GM04503 (cell line): ENCODE measurements around the gene DNAH14.

Experiments
- DNase-seq: peaks from one replicate; pipeline ENCODE4 v3.0.0-alpha.2; 2012; ENCODE audit warnings: low read depth

The DNAH14 gene

GRCh38 chr1:225408249-225408648, 478.8 kb downstream of the DNAH14 start:
- DNase-seq: no peak

GRCh38 chr1:225409051-225409450, 479.6 kb downstream of the DNAH14 start:
- no peak for DNase-seq

GRCh38 chr1:225410036-225410435, 480.6 kb downstream of the DNAH14 start:
- no peak for DNase-seq

GRCh38 chr1:225412321-225412720, 482.8 kb downstream of the DNAH14 start:
- no peak for DNase-seq

- DNase-seq: no peak
Observed at GRCh38 chr1:225412803-225413351, 483.4 kb downstream of the DNAH14 start.

GRCh38 chr1:225413708-225414375, 484.4 kb downstream of the DNAH14 start:
- no peak for DNase-seq

- no peak for DNase-seq
Observed at GRCh38 chr1:225415307-225415706, 485.8 kb downstream of the DNAH14 start.

- no peak for DNase-seq
Observed at GRCh38 chr1:225415967-225416745, 486.7 kb downstream of the DNAH14 start.

- no peak for DNase-seq
Observed at GRCh38 chr1:225418059-225418458, 488.6 kb downstream of the DNAH14 start.

- no peak for DNase-seq
Observed at GRCh38 chr1:225418598-225418997, 489.1 kb downstream of the DNAH14 start.

GRCh38 chr1:225422031-225422605, 492.6 kb downstream of the DNAH14 start:
- DNase-seq: no peak

GRCh38 chr1:225422795-225423517, 493.5 kb downstream of the DNAH14 start:
- no peak for DNase-seq

GRCh38 chr1:225423518-225423855, 494.0 kb downstream of the DNAH14 start:
- DNase-seq: no peak

- no peak for DNase-seq
Observed at GRCh38 chr1:225424562-225425200, 495.2 kb downstream of the DNAH14 start.

GRCh38 chr1:225425201-225425786, 495.8 kb downstream of the DNAH14 start:
- no peak for DNase-seq

GRCh38 chr1:225426395-225427234, 497.1 kb downstream of the DNAH14 start:
- DNase-seq: no peak

- DNase-seq: no peak
Observed at GRCh38 chr1:225427235-225428067, 498.0 kb downstream of the DNAH14 start, which contains the start of gene LBR. Gene LBR, minus strand, starts transcription at chr1:225428038. Its CDS starts 3,963 bp downstream, at chr1:225424075.

- DNase-seq: no peak
Observed at GRCh38 chr1:225428068-225428880, 498.8 kb downstream of the DNAH14 start.
